ENCODE data around the gene SV2B. TPM values are rescaled to one million over a fixed set of nuclear protein-coding genes. Genes with fewer than 3 reads are reported as not detected.

SV2B gene
- total and polyA plus RNA-seq, 5 experiments from 2014 or later, result 0.02 to 0.08 (median 0.05) TPM; not detected in 2

DNA sequence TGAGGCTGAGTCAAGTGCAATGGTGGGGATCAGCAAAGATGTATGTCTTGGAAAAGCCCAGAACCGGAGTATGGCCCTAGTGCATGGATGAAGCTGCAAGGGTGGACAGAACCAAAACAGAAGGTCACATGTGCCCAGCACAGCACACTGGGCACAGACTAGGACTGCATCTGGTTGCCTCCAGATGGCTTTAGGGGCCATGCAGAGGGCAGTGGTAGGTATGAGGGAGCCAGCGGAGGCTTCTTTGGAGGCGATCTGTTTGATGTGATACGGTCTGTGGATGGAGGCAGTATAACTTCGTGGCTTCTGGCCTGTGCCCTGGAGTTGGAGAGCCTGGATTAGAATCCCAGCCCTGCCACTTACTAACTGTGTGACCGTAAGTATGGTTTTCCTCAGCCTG lies 29.4 kb downstream of the SV2B start:
- H3K27ac Mint-ChIP-seq, result no peak overlapping the region
- POLR2A ChIA-PET, result no interaction called here
- H3K4me3 Mint-ChIP-seq, result no peak overlapping the region
- H3K36me3 Mint-ChIP-seq, result no peaks in the 10 kb centered on the region
- no peaks in the 10 kb centered on the region for H3K4me1 Mint-ChIP-seq
- H3K27me3 Mint-ChIP-seq, result peaks cover 7 to 31% (median 12%) of the 10 kb centered on the region in 5 donors
- ATAC-seq (no peak), DNase-seq (no peak)
- H3K9me3 Mint-ChIP-seq, result no peaks in the 10 kb centered on the region

DNA sequence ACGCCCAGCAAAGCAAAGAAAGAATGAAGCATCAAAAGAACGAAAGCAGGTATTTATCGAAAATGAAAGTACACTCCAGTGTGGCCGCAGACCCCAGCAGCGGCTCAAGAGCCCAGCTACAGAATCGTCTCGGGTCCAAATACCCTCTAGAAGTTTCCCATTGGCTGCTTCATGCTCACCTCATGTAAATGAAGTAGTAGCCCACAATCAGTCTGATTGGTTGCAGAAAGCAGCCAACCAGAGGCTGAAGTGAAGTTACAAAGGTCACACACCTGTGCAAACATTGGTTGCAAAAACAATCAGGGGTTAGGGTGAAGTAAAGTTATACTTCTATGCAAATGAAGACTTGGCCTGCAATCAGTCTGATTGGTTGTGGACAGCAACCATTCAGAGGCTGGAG lies 32.0 kb downstream of the SV2B start:
- no peak overlapping the region for H3K27ac Mint-ChIP-seq

DNA sequence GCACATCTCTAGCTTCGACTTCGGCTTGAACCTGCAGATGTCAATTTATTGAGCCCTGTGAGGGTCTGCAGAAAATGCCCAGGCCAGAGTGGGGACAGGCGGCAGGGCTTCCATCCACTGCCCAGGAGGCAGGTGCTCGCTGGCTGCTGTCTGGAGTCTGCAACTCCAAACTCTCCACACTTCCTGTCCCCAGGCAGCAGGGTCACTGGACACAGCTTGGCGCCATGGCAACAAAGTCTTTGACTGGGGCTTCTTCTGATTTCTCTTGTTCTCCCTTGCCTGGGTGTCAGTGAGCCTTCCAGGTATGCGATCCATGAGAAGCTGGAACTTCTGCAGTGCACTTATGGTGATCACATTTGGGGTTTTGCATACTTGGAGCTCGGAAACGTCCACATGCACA lies 33.5 kb downstream of the SV2B start:
- H3K4me1 Mint-ChIP-seq, result no peaks in the 10 kb centered on the region
- no peak for ATAC-seq

More for the DNA sequence above, 32.0 kb downstream of the SV2B start:
- Mint-ChIP-seq H3K36me3 (no peaks in the 10 kb centered on the region), H3K4me3 (no peak overlapping the region), H3K4me1 (no peaks in the 10 kb centered on the region), H3K27me3 (peaks cover 0 to 38% (median 17%) of the 10 kb centered on the region in 5 donors), H3K9me3 (no peaks in the 10 kb centered on the region)
- ATAC-seq (no peak), DNase-seq (no peak)
- POLR2A ChIA-PET, result no interaction called here

DNA sequence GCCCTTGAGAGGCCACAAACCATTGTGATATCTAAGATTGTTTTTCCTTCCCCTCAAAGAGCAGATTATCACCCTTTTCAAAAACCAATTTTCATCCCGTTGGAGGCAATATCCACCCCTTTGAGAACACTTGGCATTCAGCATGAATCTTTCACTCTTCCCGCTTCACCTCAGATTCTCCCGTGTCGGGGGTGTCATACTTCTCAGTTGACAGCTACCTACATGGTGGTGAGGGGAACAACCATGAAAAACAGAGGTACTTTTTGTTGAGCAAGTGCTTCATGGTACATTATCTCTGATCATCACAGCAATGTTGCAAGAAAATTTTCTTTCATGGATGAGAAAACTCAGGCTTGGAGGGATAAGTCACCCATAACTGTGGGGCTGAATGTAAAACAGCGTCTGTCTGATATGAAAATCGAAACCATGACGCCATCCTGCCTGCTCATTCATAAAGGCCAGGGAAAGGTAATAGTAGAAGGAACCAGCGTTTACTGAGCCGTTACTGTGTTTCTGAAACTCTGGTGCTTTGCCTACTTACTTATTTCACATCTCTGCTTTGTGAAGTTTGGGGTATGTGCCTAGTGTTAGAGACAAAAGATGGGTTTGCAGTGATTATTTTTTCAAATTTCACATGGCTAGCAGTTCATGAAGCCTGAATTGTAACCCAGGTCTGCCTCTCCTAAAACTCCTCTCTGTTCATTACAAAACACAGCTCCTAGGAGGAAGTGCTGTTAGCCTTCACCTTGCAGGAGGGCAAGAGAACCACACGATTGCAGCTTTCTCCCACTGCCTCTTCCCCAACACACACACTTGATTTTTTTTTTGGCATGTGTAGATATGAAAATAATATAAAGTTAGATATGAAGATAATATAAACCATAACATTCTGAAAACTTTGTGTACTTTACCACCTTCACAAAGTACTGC lies 35.4 kb downstream of the SV2B start:
- Mint-ChIP-seq H3K4me3 (no peak overlapping the region), H3K36me3 (no peaks in the 10 kb centered on the region), H3K9me3 (no peaks in the 10 kb centered on the region), H3K4me1 (no peaks in the 10 kb centered on the region), H3K27ac (peak overlapping the region in 1 of 10 donors; percentile 23), H3K27me3 (peaks cover 8 to 43% (median 26%) of the 10 kb centered on the region in 5 donors)
- ATAC-seq (no peak), DNase-seq (no peak)
- POLR2A ChIA-PET, result no interaction called here

More for the DNA sequence above, 33.5 kb downstream of the SV2B start:
- no peaks in the 10 kb centered on the region for H3K36me3 Mint-ChIP-seq
- H3K27me3 Mint-ChIP-seq, result peaks cover 5 to 40% (median 16%) of the 10 kb centered on the region in 5 donors
- H3K9me3 Mint-ChIP-seq, result no peaks in the 10 kb centered on the region
- no peak overlapping the region for H3K4me3 Mint-ChIP-seq
- no peak for DNase-seq
- H3K27ac Mint-ChIP-seq, result no peak overlapping the region
- POLR2A ChIA-PET, result no interaction called here

DNA sequence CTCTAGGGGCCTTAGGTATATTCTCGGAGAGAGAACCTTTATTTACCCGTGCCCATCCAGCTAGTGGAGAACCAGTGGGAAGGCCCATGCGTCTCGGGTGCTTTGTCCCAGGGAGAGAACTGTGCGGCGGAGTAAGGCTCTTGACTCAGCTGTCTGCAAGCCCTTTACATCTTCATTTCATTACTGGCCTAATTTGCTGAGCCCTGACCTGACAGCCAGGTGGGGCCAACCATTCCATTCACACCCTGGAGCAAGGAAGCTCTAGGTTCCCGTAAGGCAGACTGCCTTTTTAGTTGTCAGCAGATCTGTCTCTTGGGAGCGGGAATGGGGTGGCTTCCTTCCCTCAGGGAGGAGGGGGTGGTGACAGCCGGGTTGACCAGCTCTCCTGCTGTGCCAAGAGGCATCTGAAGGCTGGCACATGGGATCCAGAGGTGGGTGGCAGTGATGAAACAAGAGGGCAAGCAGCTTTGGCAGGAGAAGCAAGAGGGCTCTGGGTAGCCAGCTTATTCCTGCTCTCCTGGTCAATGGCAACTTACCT lies 36.4 kb downstream of the SV2B start:
- H3K4me3 Mint-ChIP-seq, result no peak overlapping the region
- H3K36me3 Mint-ChIP-seq, result no peaks in the 10 kb centered on the region
- POLR2A ChIA-PET, result no interaction called here
- no peak for ATAC-seq
- no peaks in the 10 kb centered on the region for H3K4me1 Mint-ChIP-seq
- DNase-seq, result no peak
- no peaks in the 10 kb centered on the region for H3K9me3 Mint-ChIP-seq
- H3K27me3 Mint-ChIP-seq, result peaks cover 8 to 43% (median 26%) of the 10 kb centered on the region in 5 donors
- no peak overlapping the region for H3K27ac Mint-ChIP-seq

DNA sequence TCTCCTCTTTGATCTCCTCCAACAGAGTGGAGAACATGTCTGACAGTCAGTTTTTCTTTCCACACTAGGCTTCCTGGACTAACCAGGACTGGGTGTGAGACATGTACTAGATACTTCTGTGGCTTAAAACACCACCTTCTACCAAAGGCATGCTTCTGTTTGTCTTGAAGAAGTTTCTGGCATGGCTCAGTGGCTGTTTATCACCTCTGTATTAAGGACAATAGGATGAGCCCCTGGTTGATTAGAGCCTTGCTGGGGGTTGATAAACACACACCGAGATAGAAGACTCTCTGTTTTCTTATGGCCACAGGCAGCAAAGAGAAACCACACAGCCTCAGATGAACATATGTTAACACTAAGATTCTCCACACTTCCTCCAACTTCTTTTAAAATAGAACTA lies 40.5 kb downstream of the SV2B start:
- POLR2A ChIA-PET, result no interaction called here
- ATAC-seq (no peak), DNase-seq (no peak)
- no peaks in the 10 kb centered on the region for H3K36me3 Mint-ChIP-seq
- no peak overlapping the region for H3K4me3 Mint-ChIP-seq
- H3K27me3 Mint-ChIP-seq, result peaks cover 10 to 38% (median 32%) of the 10 kb centered on the region in 5 donors
- no peak overlapping the region for H3K27ac Mint-ChIP-seq
- no peaks in the 10 kb centered on the region for H3K4me1 Mint-ChIP-seq
- H3K9me3 Mint-ChIP-seq, result no peaks in the 10 kb centered on the region

DNA sequence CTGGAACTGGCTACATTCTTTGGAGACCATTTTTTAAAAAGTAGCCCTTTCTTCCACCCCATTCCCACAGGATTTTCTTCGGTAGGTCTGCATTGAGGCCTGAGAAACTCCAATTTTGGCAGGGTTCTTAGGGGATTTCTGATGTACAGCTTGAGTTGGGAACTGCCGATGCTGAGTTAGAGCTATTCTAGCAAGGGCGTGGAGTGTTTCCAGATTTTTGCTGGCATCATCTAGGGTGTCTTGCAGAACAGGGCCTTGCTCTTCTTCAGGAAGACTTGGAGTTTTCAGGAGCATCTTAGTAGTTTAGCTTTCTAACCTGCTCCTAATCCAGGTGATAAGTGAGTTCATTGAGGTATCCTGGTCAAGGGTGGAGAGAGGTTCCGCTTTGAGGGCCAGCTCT lies 41.0 kb downstream of the SV2B start:
- H3K4me1 Mint-ChIP-seq, result no peaks in the 10 kb centered on the region
- peaks cover 14 to 43% (median 30%) of the 10 kb centered on the region in 5 donors for H3K27me3 Mint-ChIP-seq
- DNase-seq (no peak), ATAC-seq (no peak)
- no peak overlapping the region for H3K4me3 Mint-ChIP-seq
- H3K9me3 Mint-ChIP-seq, result no peaks in the 10 kb centered on the region
- H3K27ac Mint-ChIP-seq, result no peak overlapping the region
- POLR2A ChIA-PET, result no interaction called here
- no peaks in the 10 kb centered on the region for H3K36me3 Mint-ChIP-seq

DNA sequence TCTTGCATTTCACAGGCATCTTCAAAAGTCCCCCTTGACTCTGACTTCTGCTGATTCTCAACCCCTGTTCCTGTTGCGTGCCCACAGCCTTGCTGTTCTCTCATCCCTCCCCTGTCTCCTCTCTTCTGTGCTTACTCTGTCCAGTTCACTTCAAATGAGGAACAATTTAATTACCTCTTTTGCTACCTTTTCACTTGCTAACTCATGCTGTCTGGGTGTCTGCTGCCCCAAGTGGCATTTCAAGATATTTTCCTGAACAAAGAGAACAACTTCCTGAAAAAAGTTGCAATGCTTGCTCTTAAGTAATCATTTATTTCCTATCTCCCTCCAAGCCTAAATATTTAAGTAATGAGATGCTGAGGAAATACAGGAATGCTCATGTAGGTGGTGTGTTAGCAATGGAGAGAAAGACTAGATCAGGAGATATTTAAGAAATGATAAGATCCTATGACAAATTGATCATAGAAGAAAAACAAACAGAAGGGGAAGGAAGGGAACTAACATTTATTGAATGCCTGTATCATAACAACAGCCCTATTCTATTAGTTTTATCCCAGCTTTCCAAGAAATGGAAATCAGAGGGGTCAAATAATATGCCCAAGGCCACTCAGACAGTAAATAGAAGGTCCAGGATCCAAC lies 42.2 kb downstream of the SV2B start:
- Mint-ChIP-seq H3K27me3 (peaks cover 23 to 54% (median 30%) of the 10 kb centered on the region in 5 donors), H3K27ac (no peak overlapping the region), H3K4me3 (no peak overlapping the region), H3K4me1 (no peaks in the 10 kb centered on the region), H3K36me3 (peaks cover 0 to 6% (median 0%) of the 10 kb centered on the region in 3 donors), H3K9me3 (no peaks in the 10 kb centered on the region)
- ATAC-seq, result no peak
- POLR2A ChIA-PET, result no interaction called here
- DNase-seq, result no peak

DNA sequence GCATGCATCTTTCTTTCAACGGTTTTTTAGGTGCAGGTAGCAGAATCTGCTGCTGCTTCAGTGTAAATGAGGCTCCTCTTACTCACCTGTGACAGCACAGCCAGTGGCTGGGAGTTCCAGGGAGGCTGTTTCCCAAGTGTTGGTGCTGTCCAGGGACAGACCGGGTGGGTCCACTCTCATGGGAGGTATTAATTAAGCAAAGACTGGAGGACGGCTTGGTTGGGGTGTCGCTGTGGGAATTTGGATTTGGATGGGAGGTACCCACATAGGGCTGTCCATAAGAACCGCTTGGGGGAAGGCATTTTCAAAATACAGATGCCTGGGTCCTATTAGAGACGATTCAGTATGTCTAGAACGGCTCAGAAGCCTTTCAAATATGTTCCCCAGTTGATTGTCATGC lies 42.9 kb downstream of the SV2B start:
- Mint-ChIP-seq H3K4me3 (no peak overlapping the region), H3K4me1 (no peaks in the 10 kb centered on the region), H3K9me3 (no peaks in the 10 kb centered on the region), H3K27ac (no peak overlapping the region), H3K27me3 (peaks cover 23 to 57% (median 32%) of the 10 kb centered on the region in 5 donors), H3K36me3 (peaks cover 0 to 6% (median 0%) of the 10 kb centered on the region in 3 donors)
- POLR2A ChIA-PET, result no interaction called here
- DNase-seq (no peak), ATAC-seq (no peak)

DNA sequence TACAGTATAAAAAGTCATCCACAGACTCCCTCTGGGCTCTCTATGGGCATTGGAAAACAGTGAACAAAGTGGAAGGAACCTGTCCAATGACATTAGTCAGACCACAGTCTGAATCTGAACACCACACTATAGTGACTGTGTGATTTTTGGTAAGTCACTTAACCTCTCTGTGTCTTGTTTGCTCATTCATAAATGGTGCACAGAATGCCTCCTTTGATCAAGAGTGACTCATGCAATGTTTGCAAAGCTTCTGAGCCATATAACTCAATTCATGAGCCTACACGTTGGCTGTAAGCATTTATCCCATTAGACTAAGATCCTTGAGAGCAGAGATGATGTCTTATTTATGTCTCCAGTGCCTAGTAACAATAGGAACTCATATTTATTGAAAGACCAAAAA lies 46.7 kb downstream of the SV2B start:
- H3K27ac Mint-ChIP-seq, result no peak overlapping the region
- peaks cover 0 to 11% (median 0%) of the 10 kb centered on the region in 3 donors for H3K36me3 Mint-ChIP-seq
- POLR2A ChIA-PET, result no interaction called here
- DNase-seq, result no peak
- no peak overlapping the region for H3K4me3 Mint-ChIP-seq
- peaks cover 42 to 73% (median 49%) of the 10 kb centered on the region in 5 donors for H3K27me3 Mint-ChIP-seq
- ATAC-seq, result no peak
- peaks cover 0 to 2% (median 0%) of the 10 kb centered on the region in 9 donors for H3K9me3 Mint-ChIP-seq
- H3K4me1 Mint-ChIP-seq, result no peaks in the 10 kb centered on the region

DNA sequence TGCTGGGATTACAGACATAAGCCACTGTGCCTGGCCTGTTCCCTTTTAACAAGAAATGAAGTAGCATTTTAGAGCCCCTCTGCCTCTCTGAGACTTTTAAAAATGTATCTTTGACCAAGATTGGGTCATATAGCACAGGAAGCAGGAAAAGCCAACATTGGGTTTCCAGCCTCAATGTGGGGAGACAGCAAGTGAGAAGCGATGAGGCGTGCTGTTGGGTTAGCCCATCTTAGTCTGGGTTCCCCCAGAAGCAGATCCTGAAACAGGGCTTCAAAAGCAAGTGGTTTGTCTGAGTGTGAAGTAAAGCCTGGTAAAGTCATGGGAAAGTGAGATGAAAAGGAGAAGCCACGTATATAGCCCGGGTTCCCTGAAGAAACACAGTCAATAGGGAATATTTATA lies 48.2 kb downstream of the SV2B start:
- no peak for DNase-seq
- Mint-ChIP-seq H3K4me3 (no peak overlapping the region), H3K4me1 (no peaks in the 10 kb centered on the region), H3K27me3 (peaks cover 41 to 82% (median 54%) of the 10 kb centered on the region in 5 donors), H3K36me3 (peaks cover 0 to 11% (median 0%) of the 10 kb centered on the region in 3 donors), H3K27ac (no peak overlapping the region), H3K9me3 (peaks cover 0 to 2% (median 0%) of the 10 kb centered on the region in 9 donors)
- no peak for ATAC-seq
- POLR2A ChIA-PET, result no interaction called here

DNA sequence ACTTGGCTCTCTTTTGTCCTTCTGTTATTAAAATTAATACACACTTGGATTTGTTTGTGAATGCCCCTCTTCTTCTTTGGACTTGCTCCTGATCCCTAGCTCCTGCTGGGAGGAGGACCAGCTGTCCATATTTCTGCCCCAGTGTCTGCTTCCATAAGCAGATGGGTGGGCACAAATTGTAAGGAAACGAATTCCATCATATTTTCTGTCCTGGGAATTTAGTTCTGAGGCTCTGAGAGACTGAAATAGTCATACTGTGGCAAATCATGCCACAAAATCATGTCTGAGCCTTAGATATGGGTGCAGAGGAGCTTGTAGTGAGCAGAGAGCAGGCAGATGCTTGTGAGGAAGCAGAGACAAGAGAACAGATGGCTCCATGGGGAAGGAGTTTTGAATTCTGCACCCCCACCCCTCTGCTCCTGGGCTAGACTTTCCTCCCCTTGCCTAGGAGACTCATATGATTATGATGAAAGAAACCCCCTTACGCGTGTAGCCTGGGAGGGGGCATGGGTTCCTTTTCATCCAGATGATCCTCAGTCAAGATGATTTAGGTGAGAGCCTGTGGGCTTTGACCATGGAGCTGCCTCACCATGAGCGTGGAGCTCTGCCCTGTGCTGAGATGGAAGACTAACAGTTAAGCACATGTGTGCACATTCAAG lies 50.6 kb downstream of the SV2B start:
- H3K9me3 Mint-ChIP-seq, result peaks cover 0 to 2% (median 0%) of the 10 kb centered on the region in 9 donors
- POLR2A ChIA-PET, result no interaction called here
- no peak overlapping the region for H3K4me3 Mint-ChIP-seq
- no peaks in the 10 kb centered on the region for H3K4me1 Mint-ChIP-seq
- DNase-seq, result no peak
- peaks cover 0 to 11% (median 0%) of the 10 kb centered on the region in 3 donors for H3K36me3 Mint-ChIP-seq
- H3K27me3 Mint-ChIP-seq, result peaks cover 40 to 90% (median 61%) of the 10 kb centered on the region in 5 donors
- no peak for ATAC-seq
- no peak overlapping the region for H3K27ac Mint-ChIP-seq
